Skeletal muscle satellite cell (primary cell): ENCODE data around the gene NKRF.

Source experiments
- H3K27me3 ChIP-seq: 2 replicates; pipeline ENCODE4 v1.7.0; 2013; ENCODE audit warnings: low read length; ENCODE audit not compliant: control insufficient read depth, insufficient read depth
- H3K36me3 ChIP-seq: 2 replicates; pipeline ENCODE4 v1.7.0; 2013; ENCODE audit warnings: mild to moderate bottlenecking, control low read depth, low read length; ENCODE audit not compliant: insufficient read depth
- H3K4me1 ChIP-seq: 2 replicates; pipeline ENCODE4 v1.7.0; 2013; ENCODE audit warnings: low read length; ENCODE audit not compliant: control insufficient read depth, insufficient read depth
- H3K4me2 ChIP-seq: 2 replicates; pipeline ENCODE4 v1.7.0; 2013; ENCODE audit warnings: mild to moderate bottlenecking, low read length
- H3K4me3 ChIP-seq: 2 replicates; pipeline ENCODE4 v1.7.0; 2013; ENCODE audit warnings: low read length
- H3K9ac ChIP-seq: 2 replicates; pipeline ENCODE4 v1.7.0; 2013; ENCODE audit warnings: mild to moderate bottlenecking, low read depth, low read length, moderate library complexity
- H3K9me3 ChIP-seq: replicated peaks from 2 replicates; pipeline ENCODE4 v1.7.0; 2013; ENCODE audit warnings: mild to moderate bottlenecking, control low read depth, low read length

NKRF gene

GRCh38 chrX:119636419-119636818, 30.2 kb upstream of the NKRF start:
- H3K4me2 ChIP-seq: no peak overlapping the region
- H3K36me3 ChIP-seq: no peaks in the 10 kb centered on the region
- H3K9ac ChIP-seq: no peak overlapping the region
- no peaks in the 10 kb centered on the region for H3K4me1 ChIP-seq
- H3K27me3 ChIP-seq: no peaks in the 10 kb centered on the region
- H3K4me3 ChIP-seq: no peak overlapping the region
- H3K9me3 ChIP-seq: no peaks in the 10 kb centered on the region

DNA sequence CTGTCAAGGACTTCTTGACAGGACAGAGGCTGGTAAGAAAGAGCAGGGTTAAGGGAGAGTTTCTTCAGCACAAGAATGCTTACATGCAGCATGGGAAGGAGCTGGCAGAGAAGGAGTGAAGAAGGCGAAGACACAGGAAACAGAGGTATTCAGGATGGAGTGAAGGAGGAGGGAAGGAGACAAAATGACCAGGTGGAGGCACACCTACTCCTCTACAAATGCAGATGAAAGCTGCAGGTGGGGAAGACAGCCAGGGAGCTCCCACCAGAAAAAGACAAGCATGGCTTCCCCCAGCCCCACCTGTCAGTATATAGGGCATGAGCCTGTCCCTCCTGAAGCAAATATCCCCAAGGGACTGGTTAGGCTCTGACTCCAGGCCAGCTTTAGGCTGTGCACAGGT, 29.6 kb upstream of the NKRF start:
- Histone ChIP-seq H3K4me3 (no peak overlapping the region), H3K36me3 (no peaks in the 10 kb centered on the region), H3K4me1 (no peaks in the 10 kb centered on the region), H3K4me2 (no peak overlapping the region), H3K9ac (no peak overlapping the region), H3K9me3 (no peaks in the 10 kb centered on the region), H3K27me3 (no peaks in the 10 kb centered on the region)

GRCh38 chrX:119635179-119635578, 29.0 kb upstream of the NKRF start:
- H3K36me3 ChIP-seq: no peaks in the 10 kb centered on the region
- no peak overlapping the region for H3K9ac ChIP-seq
- no peak overlapping the region for H3K4me2 ChIP-seq
- no peaks in the 10 kb centered on the region for H3K4me1 ChIP-seq
- H3K9me3 ChIP-seq: no peaks in the 10 kb centered on the region
- no peaks in the 10 kb centered on the region for H3K27me3 ChIP-seq
- no peak overlapping the region for H3K4me3 ChIP-seq

GRCh38 chrX:119625843-119626242, 19.6 kb upstream of the NKRF start:
- H3K4me1 ChIP-seq: peaks cover 10% of the 10 kb centered on the region
- no peaks in the 10 kb centered on the region for H3K27me3 ChIP-seq
- H3K4me2 ChIP-seq: no peak overlapping the region
- H3K36me3 ChIP-seq: no peaks in the 10 kb centered on the region
- no peak overlapping the region for H3K9ac ChIP-seq
- no peaks in the 10 kb centered on the region for H3K9me3 ChIP-seq
- H3K4me3 ChIP-seq: no peak overlapping the region

- Histone ChIP-seq H3K9me3 (no peaks in the 10 kb centered on the region), H3K27me3 (no peaks in the 10 kb centered on the region), H3K4me2 (no peak overlapping the region), H3K9ac (no peak overlapping the region), H3K4me1 (peaks cover 10% of the 10 kb centered on the region), H3K36me3 (no peaks in the 10 kb centered on the region), H3K4me3 (no peak overlapping the region)
Observed at GRCh38 chrX:119624951-119625668, 18.9 kb upstream of the NKRF start.

DNA sequence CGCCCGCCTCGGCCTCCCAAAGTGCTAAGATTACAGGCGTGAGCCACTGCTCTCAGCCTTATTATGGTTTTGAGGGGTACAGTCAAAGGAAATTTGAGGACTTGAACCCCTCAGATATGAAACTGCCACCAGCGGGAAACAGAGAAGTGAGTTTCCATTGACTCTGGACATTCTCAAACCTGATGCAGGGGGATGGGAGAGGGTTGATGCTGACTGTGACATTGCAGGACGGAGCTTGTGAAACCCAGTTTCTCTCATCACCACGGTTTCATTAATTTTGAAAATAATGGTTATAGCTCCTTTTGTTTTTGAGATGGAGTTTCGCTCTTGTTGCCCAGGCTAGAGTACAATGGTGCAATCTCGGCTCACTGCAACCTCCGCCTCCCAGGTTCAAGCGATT, 18.2 kb upstream of the NKRF start:
- Histone ChIP-seq H3K9me3 (no peaks in the 10 kb centered on the region), H3K4me3 (no peak overlapping the region), H3K36me3 (no peaks in the 10 kb centered on the region)

DNA sequence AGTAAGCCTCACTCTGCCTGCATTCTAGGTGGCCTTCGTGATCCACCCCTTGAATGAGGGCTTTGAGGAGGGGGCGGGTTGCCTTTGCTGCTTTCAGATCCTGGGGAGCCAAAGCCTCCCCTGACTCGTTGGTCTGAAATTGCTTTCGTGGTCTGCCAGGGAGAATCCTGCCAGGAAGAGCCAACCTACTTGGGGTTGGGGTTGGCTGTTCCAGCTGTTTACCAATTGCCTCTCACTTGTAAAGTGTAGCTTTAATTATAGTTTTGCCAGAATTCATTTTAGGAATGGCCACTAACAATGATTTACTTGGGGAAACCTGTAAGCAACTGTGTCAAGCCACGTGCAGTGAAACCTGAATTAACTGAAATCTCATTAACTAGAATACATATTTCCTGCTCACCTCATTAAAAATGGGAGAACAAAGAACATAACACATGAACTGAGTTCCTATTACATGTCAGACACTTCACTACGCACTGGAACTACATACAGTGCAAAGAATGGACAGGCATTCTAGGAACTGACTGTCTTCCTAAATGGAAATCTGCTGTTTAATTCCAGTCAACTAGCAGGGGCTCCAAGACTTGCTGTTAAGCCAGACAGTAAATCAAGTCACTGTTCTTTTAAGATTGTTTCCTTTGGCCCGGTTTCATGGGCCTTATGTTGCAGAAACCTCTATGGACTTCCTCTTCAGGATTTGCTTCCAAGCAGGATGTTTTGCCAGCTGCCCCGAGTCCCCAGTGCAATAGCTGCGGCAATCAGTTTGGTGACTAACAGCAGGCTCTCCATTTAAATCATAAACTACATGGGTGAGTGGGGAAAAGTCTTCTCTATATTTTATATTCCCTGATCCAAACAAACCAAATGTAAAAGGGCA, 16.4 kb upstream of the NKRF start:
- Histone ChIP-seq H3K9me3 (no peaks in the 10 kb centered on the region), H3K9ac (no peak overlapping the region), H3K27me3 (no peaks in the 10 kb centered on the region), H3K4me1 (peaks cover 10% of the 10 kb centered on the region), H3K36me3 (no peaks in the 10 kb centered on the region), H3K4me3 (no peak overlapping the region), H3K4me2 (peak overlapping the region; percentile 40)

More for the DNA sequence above, 18.2 kb upstream of the NKRF start:
- Histone ChIP-seq H3K4me1 (peaks cover 10% of the 10 kb centered on the region), H3K9ac (no peak overlapping the region), H3K4me2 (no peak overlapping the region), H3K27me3 (no peaks in the 10 kb centered on the region)

GRCh38 chrX:119618439-119618838, 12.2 kb upstream of the NKRF start:
- no peaks in the 10 kb centered on the region for H3K27me3 ChIP-seq
- no peak overlapping the region for H3K9ac ChIP-seq
- no peaks in the 10 kb centered on the region for H3K9me3 ChIP-seq
- peaks cover 10% of the 10 kb centered on the region for H3K4me1 ChIP-seq
- H3K36me3 ChIP-seq: no peaks in the 10 kb centered on the region
- no peak overlapping the region for H3K4me2 ChIP-seq
- no peak overlapping the region for H3K4me3 ChIP-seq

GRCh38 chrX:119617517-119618164, 11.4 kb upstream of the NKRF start:
- Histone ChIP-seq H3K4me2 (no peak overlapping the region), H3K9me3 (no peaks in the 10 kb centered on the region), H3K27me3 (no peaks in the 10 kb centered on the region), H3K4me1 (peaks cover 7% of the 10 kb centered on the region), H3K36me3 (no peaks in the 10 kb centered on the region), H3K9ac (no peak overlapping the region), H3K4me3 (no peak overlapping the region)

DNA sequence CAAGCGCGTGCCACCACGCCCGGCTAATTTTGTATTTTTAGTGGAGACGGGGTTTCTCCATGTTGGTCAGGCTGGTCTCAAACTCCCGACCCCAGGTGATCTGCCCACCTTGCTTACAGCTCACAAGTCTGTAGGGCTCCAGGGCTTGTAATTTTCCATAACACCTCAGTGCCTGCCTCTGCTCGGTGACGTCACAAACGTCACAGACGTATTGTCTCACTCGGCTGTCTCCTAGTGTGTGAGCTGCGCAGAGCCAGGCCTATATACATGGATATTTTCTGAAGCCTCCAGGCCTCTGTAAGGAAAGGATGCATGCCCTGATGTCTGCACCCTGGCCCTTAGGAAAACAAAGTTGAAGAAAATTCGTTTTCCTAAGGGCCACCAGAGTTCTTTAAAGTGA, 8.6 kb upstream of the NKRF start:
- no peaks in the 10 kb centered on the region for H3K36me3 ChIP-seq
- H3K27me3 ChIP-seq: no peaks in the 10 kb centered on the region
- no peak overlapping the region for H3K4me2 ChIP-seq
- H3K4me1 ChIP-seq: no peaks in the 10 kb centered on the region
- no peaks in the 10 kb centered on the region for H3K9me3 ChIP-seq
- no peak overlapping the region for H3K4me3 ChIP-seq
- no peak overlapping the region for H3K9ac ChIP-seq

- Histone ChIP-seq H3K4me2 (peak overlapping the region; percentile 80), H3K36me3 (no peaks in the 10 kb centered on the region), H3K4me1 (no peaks in the 10 kb centered on the region), H3K4me3 (peak overlapping the region; percentile 84), H3K9me3 (no peaks in the 10 kb centered on the region), H3K27me3 (no peaks in the 10 kb centered on the region), H3K9ac (peak overlapping the region; percentile 91)
Observed at GRCh38 chrX:119607018-119607389, 780 bp upstream of the NKRF start.
